Endothelial cell of umbilical vein (primary cell): ENCODE data around the gene CYSLTR2. TPM values are rescaled to one million over a fixed set of nuclear protein-coding genes. Genes with fewer than 3 reads are reported as not detected.
"Not testable (repeated sequence)": the region's sequence is repeated elsewhere in the genome, so short reads cannot be mapped to it uniquely, and the experiment has no call there.

Source experiments
- BruUV-seq: library from RNA; stranded (reverse); fragments of 400-500 nt; replicated peaks from 2 replicates; lab custom pipeline; 2021; lab: Mats Ljungman, UMichigan
- CTCF ChIA-PET: fragments of 300-600, 350-600 bp; sonication (Branson Sonifier 250); formaldehyde crosslinking; loops from one replicate; lab custom pipeline; 2021; ENCODE audit warnings: antibody characterized with exemption, inconsistent platforms; lab: Charles Lee
- POLR2A ChIA-PET: fragments of 300-600, 350-600 bp; sonication (Branson Sonifier 250); formaldehyde crosslinking; loops from one replicate; lab custom pipeline; 2021; ENCODE audit warnings: antibody characterized with exemption, inconsistent platforms; lab: Charles Lee
- DNase-seq: peaks from one replicate; pipeline ENCODE4 v3.0.0-alpha.2; 2011; ENCODE audit warnings: low read depth, low spot score
- FAIRE-seq: peaks from 2 replicates; lab custom pipeline; 2011; peaks lifted over from hg19 to GRCh38; lab: Jason Lieb, UNC
- H2AFZ ChIP-seq: 2 replicates; pipeline ENCODE4 v1.6.0; 2012; ENCODE audit warnings: low read depth, low read length, control low read depth, inconsistent platforms
- H3K27ac ChIP-seq: 2 replicates; pipeline ENCODE4 v1.5.1; 2011; ENCODE audit warnings: low read depth, mild to moderate bottlenecking, control low read depth, low read length, moderate library complexity; ENCODE audit not compliant: insufficient read depth
- H3K27me3 ChIP-seq, 2 experiments: 2 replicates each; pipeline versions ENCODE4 v1.6.0 to v1.6.1; 2011; ENCODE audit warnings: low read length in 2 of 2, mixed read lengths in 1 of 2; ENCODE audit not compliant: control insufficient read depth in 2 of 2, insufficient read depth in 2 of 2
- H3K36me3 ChIP-seq, 2 experiments: 2 replicates in 1 of 2; 3 replicates in 1 of 2; pipeline ENCODE4 v1.5.1; 2011; ENCODE audit warnings: low read length in 2 of 2, mild to moderate bottlenecking in 1 of 2, moderate library complexity in 1 of 2; ENCODE audit not compliant: control insufficient read depth in 2 of 2, insufficient read depth in 2 of 2; ENCODE audit errors: extremely low read depth in 1 of 2
- H3K4me1 ChIP-seq: 3 replicates; pipeline ENCODE4 v1.5.1; 2011; ENCODE audit warnings: mild to moderate bottlenecking, low read length; ENCODE audit not compliant: control insufficient read depth, insufficient read depth; ENCODE audit errors: extremely low read depth
- H3K4me2 ChIP-seq: 2 replicates; pipeline ENCODE4 v1.6.1; 2011; ENCODE audit warnings: low read length, control low read depth, mixed read lengths; ENCODE audit not compliant: insufficient read depth
- H3K4me3 ChIP-seq, 3 experiments: fragments of 200-600 bp in 1 of 3; sonication (generic), shearing (Covaris generic) in 1 of 3; replicated peaks in 1 of 3; 2 replicates each; pipeline ENCODE4 v1.5.1; 2011 to 2016; ENCODE audit warnings: control low read depth in 3 of 3, low read length in 3 of 3, mild to moderate bottlenecking in 2 of 3, inconsistent platforms in 1 of 3, low read depth in 1 of 3, moderate library complexity in 1 of 3; ENCODE audit not compliant: insufficient read depth in 1 of 3
- H3K79me2 ChIP-seq: 2 replicates; pipeline ENCODE4 v1.6.0; 2012; ENCODE audit warnings: low read length, inconsistent platforms; ENCODE audit not compliant: control insufficient read depth, insufficient read depth
- H3K9ac ChIP-seq: replicated peaks from 2 replicates; pipeline ENCODE3; 2011; ENCODE audit warnings: low read length, control low read depth; ENCODE audit not compliant: insufficient read depth; ENCODE audit errors: extremely low read depth
- H3K9me1 ChIP-seq: replicated peaks from 3 replicates; pipeline ENCODE4 v1.6.0; 2011; ENCODE audit warnings: mild to moderate bottlenecking, low read length; ENCODE audit not compliant: control insufficient read depth, insufficient read depth; ENCODE audit errors: extremely low read depth
- H3K9me3 ChIP-seq: replicated peaks from 2 replicates; pipeline ENCODE4 v1.5.1; 2012; ENCODE audit warnings: low read length, inconsistent platforms; ENCODE audit not compliant: control insufficient read depth, insufficient read depth
- H4K20me1 ChIP-seq: replicated peaks from 2 replicates; pipeline ENCODE3; 2011; ENCODE audit warnings: mild to moderate bottlenecking, low read length; ENCODE audit not compliant: control insufficient read depth, insufficient read depth; ENCODE audit errors: extremely low read depth
- FOS ChIP-seq: IDR thresholded peaks from 2 replicates; pipeline ENCODE4 v1.6.1; 2011; ENCODE audit warnings: mild to moderate bottlenecking, low read length, moderate library complexity, borderline replicate concordance; ENCODE audit not compliant: insufficient read depth
- MAX ChIP-seq: IDR thresholded peaks from 2 replicates; pipeline ENCODE4 v1.6.1; 2011; ENCODE audit not compliant: insufficient read depth, insufficient read length
- MYC ChIP-seq: IDR thresholded peaks from one replicate; pipeline ENCODE4 v1.6.1; 2011; ENCODE audit warnings: mild to moderate bottlenecking, low read depth, low read length
- POLR2A ChIP-seq: IDR thresholded peaks from 2 replicates; pipeline ENCODE4 v1.6.1; 2012; ENCODE audit warnings: low read depth, mild to moderate bottlenecking, control low read depth, low read length
- dilution Hi-C: fragments of 300-500 bp; cut with MboI; formaldehyde crosslinking; loops from one replicate; pipeline ENCODE4 v1.15.0; 2019; ENCODE audit warnings: low sequenced_read_pairs; ENCODE audit not compliant: extremely low pct_ligation_motif_present
- intact Hi-C: fragments of 100-400 bp; cut with micrococcal nuclease; formaldehyde crosslinking; loops from one replicate; pipeline ENCODE4 v1.10.0; 2022
- polyA plus RNA-seq, 4 experiments: library from polyadenylated mRNA; depleted of rRNA in 3 of 4; stranded (reverse) in 3 of 4; unstranded in 1 of 4; fragments of >200 nt; gene quantifications; 2 replicates each; pipeline versions ENCODE4 v1.2.1 to v1.2.3, GENCODE V29; 2011 to 2012; ENCODE audit warnings: missing spikeins in 1 of 4
- total RNA-seq: library from RNA; stranded (reverse); gene quantifications from 2 replicates; pipeline ENCODE4 v1.2.3, GENCODE V29; 2021

Gene CYSLTR2
- total and polyA plus RNA-seq, 2 donors (not counting 3 experiments of a cell fraction or from before 2014, with no cell fraction given) = 0.10 to 0.31 TPM

GRCh38 chr13:48695776-48696175 is 42.0 kb downstream of the CYSLTR2 start:
- Histone ChIP-seq H3K27me3 (peaks cover 0 to 3% of the 10 kb centered on the region in 2 experiments), H4K20me1 (no peaks in the 10 kb centered on the region), H3K79me2 (no peaks in the 10 kb centered on the region), H3K9me3 (no peaks in the 10 kb centered on the region), H3K27ac (no peak overlapping the region), H3K4me2 (no peak overlapping the region), H2AFZ (no peak overlapping the region), H3K9me1 (no peaks in the 10 kb centered on the region), H3K9ac (no peak overlapping the region), H3K4me1 (no peaks in the 10 kb centered on the region), H3K4me3 (no peak overlapping the region), H3K36me3 (no peaks in the 10 kb centered on the region)
- dilution Hi-C loops = no loop called here
- no TSS peak for BruUV-seq
- POLR2A ChIA-PET = no interaction called here
- CTCF ChIA-PET = no interaction called here
- TF ChIP-seq POLR2A (no peak), MYC (no peak), FOS (no peak), MAX (no peak)
- no peak for DNase-seq
- intact Hi-C loops = no loop called here
- FAIRE-seq = no peak

GRCh38 chr13:48696676-48697075 is 42.9 kb downstream of the CYSLTR2 start:
- H3K4me3 ChIP-seq, H3K9me3 ChIP-seq, H3K36me3 ChIP-seq, H3K27ac ChIP-seq, H3K9me1 ChIP-seq, H3K27me3 ChIP-seq, DNase-seq, FAIRE-seq, POLR2A ChIA-PET, H3K4me2 ChIP-seq, BruUV-seq, H4K20me1 ChIP-seq, H3K79me2 ChIP-seq, dilution Hi-C loops, H3K9ac ChIP-seq, H2AFZ ChIP-seq, intact Hi-C loops, H3K4me1 ChIP-seq, CTCF ChIA-PET: not testable (repeated sequence)
